Osteoblast (primary cell): ENCODE results near the gene KLC1. TPM values are rescaled to one million over a fixed set of nuclear protein-coding genes. Genes with fewer than 3 reads are reported as not detected.

Source experiments
- DNase-seq: peaks from one replicate; pipeline ENCODE4 v3.0.0; 2011; ENCODE audit warnings: low spot score, mixed read lengths; ENCODE audit not compliant: insufficient read length; ENCODE audit errors: missing footprints
- H2AFZ ChIP-seq: 2 replicates; pipeline ENCODE4 v1.6.0; 2011; ENCODE audit warnings: mild to moderate bottlenecking, low read length
- H3K27ac ChIP-seq: 2 replicates; pipeline ENCODE4 v1.5.1; 2011; ENCODE audit warnings: mild to moderate bottlenecking, low read depth, low read length, moderate library complexity
- H3K27me3 ChIP-seq: 2 replicates; pipeline ENCODE4 v1.6.0; 2012; ENCODE audit warnings: mild to moderate bottlenecking, control low read depth, inconsistent platforms, low read length, moderate library complexity; ENCODE audit not compliant: insufficient read depth
- H3K36me3 ChIP-seq: 2 replicates; pipeline ENCODE4 v1.5.1; 2011; ENCODE audit warnings: mild to moderate bottlenecking, low read length, control low read depth, moderate library complexity; ENCODE audit not compliant: insufficient read depth
- H3K4me1 ChIP-seq: 2 replicates; pipeline ENCODE4 v1.5.1; 2011; ENCODE audit warnings: mild to moderate bottlenecking, low read length, control low read depth, moderate library complexity; ENCODE audit not compliant: insufficient read depth
- H3K4me2 ChIP-seq: 2 replicates; pipeline ENCODE4 v1.6.0; 2011; ENCODE audit warnings: mild to moderate bottlenecking, low read length; ENCODE audit not compliant: insufficient read depth
- H3K4me3 ChIP-seq: fragments of 200-600 bp; sonication (generic); 3 replicates; pipeline ENCODE4 v1.5.1; 2012; ENCODE audit warnings: mild to moderate bottlenecking, low read length, inconsistent platforms; ENCODE audit not compliant: insufficient read depth
- H3K79me2 ChIP-seq: 2 replicates; pipeline ENCODE4 v1.6.0; 2012; ENCODE audit warnings: mild to moderate bottlenecking, low read length, control low read depth, inconsistent platforms; ENCODE audit not compliant: insufficient read depth
- H3K9me3 ChIP-seq: 2 replicates; pipeline ENCODE4 v1.5.1; 2011; ENCODE audit warnings: low read depth, low read length, control low read depth
- H4K20me1 ChIP-seq: 2 replicates; pipeline ENCODE4 v1.6.0; 2012; ENCODE audit warnings: mild to moderate bottlenecking, low read length, control low read depth; ENCODE audit not compliant: insufficient read depth
- CTCF ChIP-seq: IDR thresholded peaks from 2 replicates; pipeline ENCODE4 v1.5.1; 2011; ENCODE audit warnings: mild to moderate bottlenecking, low read depth, low read length, moderate library complexity; ENCODE audit errors: extremely low read depth
- total RNA-seq: library from RNA; depleted of rRNA; stranded (reverse); fragments of >200 nt; gene quantifications from 2 replicates; pipeline ENCODE4 v1.2.3, GENCODE V29; 2012

The KLC1 gene
- total RNA-seq, 1 donor: 205 TPM

DNA sequence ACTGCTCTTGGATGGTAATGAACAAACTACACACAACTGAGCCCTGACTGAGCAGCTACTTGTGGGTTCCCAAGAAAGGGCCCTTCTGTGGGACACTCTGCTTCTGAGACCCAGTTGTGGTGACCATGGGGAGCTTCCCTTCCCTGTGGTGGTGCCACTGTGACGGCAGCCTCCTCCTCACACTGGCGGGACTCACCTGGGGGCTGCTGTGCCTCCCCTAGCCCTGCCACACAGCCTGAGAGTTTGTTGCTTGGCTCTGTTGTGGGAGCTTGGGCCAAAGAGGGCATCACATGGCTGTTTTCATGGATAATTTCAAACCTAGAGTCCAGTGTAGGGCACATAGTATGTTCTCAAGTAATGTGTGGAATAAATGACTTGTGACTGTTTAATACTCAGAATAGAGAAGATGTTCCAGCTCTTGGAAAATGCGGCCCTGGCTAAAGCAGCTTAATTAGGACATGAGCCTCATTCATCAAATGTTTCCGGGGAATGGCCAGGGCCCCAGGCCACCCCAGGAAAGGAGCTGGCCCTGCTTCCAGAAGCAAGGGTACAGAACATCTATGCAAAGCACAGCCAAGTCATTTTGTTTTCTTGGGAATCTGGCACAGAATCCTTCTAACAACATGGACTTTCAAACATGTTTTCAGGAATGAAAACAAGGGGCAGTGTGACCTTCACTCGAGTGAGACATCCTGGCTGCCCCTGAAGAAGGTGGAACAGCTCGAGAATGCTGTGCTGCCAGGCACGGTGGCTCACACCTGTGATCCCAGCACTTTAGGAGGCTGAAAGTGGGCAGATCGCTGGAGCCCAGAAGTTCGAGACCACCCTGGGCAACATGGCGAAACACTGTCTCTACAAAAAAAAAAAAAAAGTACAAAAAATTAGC lies 107.8 kb downstream of the KLC1 start:
- Histone ChIP-seq H3K27ac (no peak overlapping the region), H3K4me1 (no peaks in the 10 kb centered on the region)

DNA sequence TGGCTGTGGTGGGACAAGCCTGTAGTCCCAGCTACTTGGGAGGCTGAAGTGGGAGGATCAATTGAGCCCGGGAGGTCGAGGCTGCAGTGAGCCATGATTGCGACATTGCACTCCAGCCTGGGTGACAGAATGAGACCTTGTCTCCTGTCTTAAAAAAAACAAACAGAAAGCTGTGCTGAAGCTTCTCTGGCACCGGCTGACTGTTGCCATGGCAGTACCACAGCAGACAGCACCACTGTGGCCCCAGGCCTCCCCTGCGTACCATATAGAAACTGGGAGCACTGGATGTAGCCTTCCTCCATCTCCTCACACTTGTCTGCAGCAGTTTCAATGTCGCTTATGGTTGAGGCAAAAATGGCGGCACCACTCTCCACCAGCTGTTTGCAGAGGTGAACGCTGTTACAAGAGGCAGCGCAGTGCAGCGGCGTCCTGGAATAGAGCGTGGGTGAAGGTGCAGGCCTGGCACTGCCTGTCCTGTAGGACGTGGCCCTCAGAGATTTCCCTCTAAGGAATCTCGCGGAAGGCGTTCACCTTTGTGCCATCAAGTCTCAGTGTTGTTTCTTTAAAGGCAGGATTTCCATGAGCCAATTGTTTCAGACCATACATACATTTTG lies 108.5 kb downstream of the KLC1 start:
- Histone ChIP-seq H4K20me1 (no peaks in the 10 kb centered on the region), H3K9me3 (no peaks in the 10 kb centered on the region), H3K27me3 (no peaks in the 10 kb centered on the region), H3K36me3 (peaks cover 13% of the 10 kb centered on the region), H2AFZ (no peak overlapping the region), H3K4me2 (no peak overlapping the region), H3K27ac (no peak overlapping the region), H3K4me1 (no peaks in the 10 kb centered on the region), H3K4me3 (no peak overlapping the region), H3K79me2 (no peaks in the 10 kb centered on the region)
- no peak for DNase-seq
- TF ChIP-seq CTCF: no peak

More for the DNA sequence above, 107.8 kb downstream of the KLC1 start:
- H3K27me3 ChIP-seq: no peaks in the 10 kb centered on the region
- no peaks in the 10 kb centered on the region for H3K79me2 ChIP-seq
- H3K4me2 ChIP-seq: no peak overlapping the region
- H3K36me3 ChIP-seq: peaks cover 13% of the 10 kb centered on the region
- TF ChIP-seq CTCF: no peak
- H2AFZ ChIP-seq: no peak overlapping the region
- no peaks in the 10 kb centered on the region for H3K9me3 ChIP-seq
- no peaks in the 10 kb centered on the region for H4K20me1 ChIP-seq
- H3K4me3 ChIP-seq: no peak overlapping the region
- peak; percentile 86 for DNase-seq

DNA sequence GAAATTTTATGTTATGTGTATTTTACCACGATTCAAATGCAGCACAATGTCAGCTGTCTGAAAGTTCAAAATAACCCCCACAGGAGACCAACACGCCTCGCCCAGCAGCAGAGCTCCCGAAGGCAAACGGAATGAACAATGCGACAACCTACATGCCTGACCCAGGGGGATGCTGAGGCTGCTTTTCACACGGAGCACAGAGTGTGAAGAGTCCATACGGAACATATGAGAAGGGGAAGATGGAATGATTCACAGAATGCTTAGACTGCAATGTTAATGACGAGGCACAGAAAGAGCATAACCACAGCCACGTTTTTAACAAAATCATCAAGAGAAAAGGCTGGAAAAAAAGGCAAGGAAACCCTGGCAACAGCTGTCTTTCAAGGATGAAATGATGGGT lies 109.2 kb downstream of the KLC1 start:
- Histone ChIP-seq H3K36me3 (peaks cover 11% of the 10 kb centered on the region), H3K4me2 (no peak overlapping the region), H3K4me1 (no peaks in the 10 kb centered on the region), H4K20me1 (no peaks in the 10 kb centered on the region), H3K79me2 (no peaks in the 10 kb centered on the region), H3K27me3 (no peaks in the 10 kb centered on the region), H3K9me3 (no peaks in the 10 kb centered on the region), H3K4me3 (no peak overlapping the region), H2AFZ (no peak overlapping the region), H3K27ac (no peak overlapping the region)
- no peak for TF ChIP-seq CTCF
- peak; percentile 83 for DNase-seq
